Measurements from ENCODE around the gene CISD3.

Gene CISD3, protein sequence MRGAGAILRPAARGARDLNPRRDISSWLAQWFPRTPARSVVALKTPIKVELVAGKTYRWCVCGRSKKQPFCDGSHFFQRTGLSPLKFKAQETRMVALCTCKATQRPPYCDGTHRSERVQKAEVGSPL

DNA sequence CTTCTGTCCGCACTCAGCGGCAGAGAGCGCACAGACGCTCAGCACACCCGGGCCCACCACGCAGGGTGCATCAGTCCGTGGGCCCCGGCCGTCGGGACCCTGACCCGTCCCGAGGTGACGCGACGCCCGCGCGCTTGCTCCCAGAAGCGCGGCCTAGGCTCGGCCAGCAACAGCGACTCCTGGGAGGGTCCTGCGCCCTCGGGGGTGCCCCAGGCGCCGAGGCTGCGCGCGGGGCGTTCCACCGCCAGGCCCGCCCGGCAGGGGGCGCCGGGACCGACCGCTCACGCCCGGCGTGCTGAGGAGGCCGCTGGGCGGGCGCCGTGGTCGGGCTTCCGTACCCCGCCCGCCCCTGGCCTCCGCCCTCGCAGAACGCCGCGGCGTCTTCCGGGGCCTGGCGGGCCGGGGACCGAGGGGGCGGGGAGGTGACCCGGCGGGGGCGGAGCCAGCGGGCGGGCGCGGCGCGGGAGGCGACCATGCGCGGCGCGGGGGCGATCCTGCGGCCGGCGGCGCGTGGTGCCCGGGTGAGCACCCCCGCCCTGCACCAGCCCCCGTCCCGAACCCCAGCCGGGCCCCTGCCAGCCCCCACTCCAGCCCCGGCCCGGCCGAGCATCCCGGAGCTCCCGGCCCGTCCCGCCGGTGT is at the start of gene CISD3:
Gene CISD3, plus strand, starts transcription at position 456 of the 640 bp plus-strand sequence. Its CDS starts 18 bp downstream, at position 474.
- in situ Hi-C loops (cut with MboI; ENCODE audit: low pct_unique_long_range_greater_than_20kb, low sequenced_read_pairs): loop anchor here (10.0 kb wide), 1 partner anchor 55 kb away; the partner anchor contains the start of gene EPOP
- DNase-seq: peak; percentile 80

DNA sequence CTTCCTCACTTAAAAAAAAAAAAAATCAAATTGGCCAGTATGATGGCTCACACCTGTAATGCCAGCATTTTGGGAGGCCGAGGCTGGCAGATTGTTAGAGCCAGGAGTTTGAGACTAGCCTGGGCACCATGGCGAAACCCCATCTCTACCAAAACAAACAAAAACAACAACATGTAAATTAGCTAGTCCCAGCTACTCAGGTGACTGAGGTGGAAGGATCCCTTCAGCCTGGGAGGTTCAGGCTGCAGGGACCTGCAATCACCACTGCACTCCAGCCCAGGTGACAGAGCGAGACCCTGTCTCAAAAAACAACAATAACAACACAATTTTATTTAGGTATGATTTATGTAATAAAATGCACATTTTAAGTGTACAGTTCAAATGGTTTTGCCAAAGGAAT is 49.0 kb upstream of the CISD3 start:
- no peak for DNase-seq
- in situ Hi-C loops (cut with MboI; ENCODE audit: low pct_unique_long_range_greater_than_20kb, low sequenced_read_pairs): no loop called here

DNA sequence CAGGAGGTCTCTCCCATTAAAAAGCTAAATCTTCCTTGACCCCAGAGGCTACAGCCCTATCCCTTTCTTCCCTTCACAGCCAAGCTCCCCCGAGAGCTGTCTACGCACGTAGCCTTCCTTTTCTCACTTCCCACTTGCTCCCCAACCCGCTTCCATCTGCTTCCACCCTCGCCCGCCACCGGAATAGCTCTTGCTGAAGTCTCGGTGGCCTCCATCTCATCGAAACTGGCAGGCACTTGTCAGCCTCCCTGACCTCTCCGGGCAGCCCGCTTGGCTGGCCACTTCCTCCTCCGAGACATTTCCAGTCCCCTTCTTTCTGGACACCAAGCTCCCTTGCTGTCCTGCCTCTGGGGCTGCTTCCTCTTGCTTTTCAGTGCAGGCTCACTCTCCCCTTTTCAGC is 44.6 kb upstream of the CISD3 start:
- no peak for DNase-seq
- in situ Hi-C loops (cut with MboI; ENCODE audit: low pct_unique_long_range_greater_than_20kb, low sequenced_read_pairs): no loop called here

DNA sequence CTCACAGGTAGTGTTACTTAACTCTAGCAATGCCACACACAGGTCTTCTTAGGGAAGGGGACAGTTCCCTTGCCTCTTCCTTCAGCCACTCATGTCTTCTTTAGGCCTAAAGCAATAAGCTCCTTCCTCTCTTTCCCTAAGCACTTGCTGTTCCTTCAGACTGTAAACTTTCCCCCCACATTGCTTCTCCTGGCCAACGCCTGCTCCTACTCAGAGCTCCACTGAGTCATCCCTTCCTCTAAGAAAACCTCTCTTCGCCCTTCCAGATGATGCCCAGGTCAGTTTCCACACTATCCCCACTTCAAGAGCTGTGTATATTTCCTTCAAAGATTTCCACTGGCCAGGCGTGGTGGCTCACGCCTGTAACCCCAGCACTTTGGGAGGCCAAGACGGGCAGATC is 42.9 kb upstream of the CISD3 start:
- DNase-seq: no peak
- in situ Hi-C loops (cut with MboI; ENCODE audit: low pct_unique_long_range_greater_than_20kb, low sequenced_read_pairs): no loop called here

DNA sequence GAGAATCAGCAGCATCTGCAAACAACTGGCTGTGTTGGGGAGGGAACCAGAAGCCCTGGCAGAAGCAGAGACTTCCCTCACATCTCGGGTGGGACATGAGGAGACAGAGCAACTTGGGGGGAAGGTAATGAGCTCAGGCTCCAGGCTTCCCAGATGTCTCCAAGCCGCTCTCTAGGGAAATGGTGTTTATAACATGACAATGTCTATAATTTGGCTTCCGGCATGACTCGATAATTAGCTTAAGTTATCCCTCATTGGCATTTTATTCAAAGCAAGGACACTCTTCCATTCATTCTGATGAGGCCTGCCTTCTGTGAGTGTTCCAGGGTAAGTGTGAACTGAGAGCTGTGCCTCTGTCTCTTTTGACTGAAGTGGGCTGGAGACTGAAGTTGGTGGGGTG is 39.8 kb upstream of the CISD3 start:
- in situ Hi-C loops (cut with MboI; ENCODE audit: low pct_unique_long_range_greater_than_20kb, low sequenced_read_pairs): no loop called here
- DNase-seq: no peak

DNA sequence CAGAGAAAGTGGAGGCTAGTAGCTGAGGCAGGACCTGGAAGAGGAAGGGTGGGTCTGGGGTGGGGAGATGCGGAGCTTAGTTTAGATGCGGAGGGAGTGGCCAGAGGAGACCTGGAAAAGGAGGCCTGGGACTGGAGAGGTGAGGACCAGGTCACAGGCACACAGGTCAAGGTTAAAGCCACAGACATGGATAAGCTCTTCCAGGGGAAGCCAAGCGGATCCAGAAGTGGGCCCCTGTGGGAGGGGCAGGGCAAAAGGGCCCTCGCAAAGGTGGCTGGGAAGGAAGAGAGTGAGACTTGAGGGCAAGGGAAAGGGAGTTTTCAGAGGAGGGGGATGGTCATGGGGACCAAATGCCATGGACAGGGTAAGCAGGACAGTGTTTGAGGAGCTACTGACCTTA is 39.0 kb upstream of the CISD3 start:
- no peak for DNase-seq
- in situ Hi-C loops (cut with MboI; ENCODE audit: low pct_unique_long_range_greater_than_20kb, low sequenced_read_pairs): no loop called here

DNA sequence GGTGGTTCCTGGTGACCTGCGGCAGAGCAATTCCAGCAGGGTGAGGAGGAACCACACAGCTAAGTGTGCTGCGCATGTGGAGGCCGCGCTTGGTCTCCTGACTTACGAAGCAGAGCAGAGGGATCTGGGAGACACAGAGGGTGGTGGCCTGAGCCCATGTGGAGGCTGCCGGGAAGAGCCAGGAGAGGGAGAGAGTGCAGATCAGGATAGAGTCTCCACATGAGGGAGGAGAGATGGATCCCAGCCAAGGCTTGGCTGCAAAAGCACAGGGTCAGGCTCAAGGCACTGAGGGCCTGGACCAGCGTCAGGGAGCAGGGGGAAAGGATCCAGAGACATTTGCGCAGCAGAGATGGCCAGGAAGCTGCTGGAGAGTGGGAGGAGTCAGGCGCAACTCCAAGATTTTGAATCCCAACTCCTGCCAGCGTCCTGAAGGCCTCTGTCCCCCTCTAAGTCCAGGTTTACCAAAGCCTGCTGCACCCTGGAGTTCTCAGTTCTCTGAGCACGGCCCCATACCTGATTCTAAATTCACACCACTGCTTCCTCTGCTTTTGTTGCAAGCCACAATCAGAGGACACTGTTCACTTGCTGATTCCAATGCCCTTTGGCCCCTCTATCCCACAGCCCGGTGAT is 36.3 kb upstream of the CISD3 start:
- in situ Hi-C loops (cut with MboI; ENCODE audit: low pct_unique_long_range_greater_than_20kb, low sequenced_read_pairs): no loop called here
- DNase-seq: no peak

DNA sequence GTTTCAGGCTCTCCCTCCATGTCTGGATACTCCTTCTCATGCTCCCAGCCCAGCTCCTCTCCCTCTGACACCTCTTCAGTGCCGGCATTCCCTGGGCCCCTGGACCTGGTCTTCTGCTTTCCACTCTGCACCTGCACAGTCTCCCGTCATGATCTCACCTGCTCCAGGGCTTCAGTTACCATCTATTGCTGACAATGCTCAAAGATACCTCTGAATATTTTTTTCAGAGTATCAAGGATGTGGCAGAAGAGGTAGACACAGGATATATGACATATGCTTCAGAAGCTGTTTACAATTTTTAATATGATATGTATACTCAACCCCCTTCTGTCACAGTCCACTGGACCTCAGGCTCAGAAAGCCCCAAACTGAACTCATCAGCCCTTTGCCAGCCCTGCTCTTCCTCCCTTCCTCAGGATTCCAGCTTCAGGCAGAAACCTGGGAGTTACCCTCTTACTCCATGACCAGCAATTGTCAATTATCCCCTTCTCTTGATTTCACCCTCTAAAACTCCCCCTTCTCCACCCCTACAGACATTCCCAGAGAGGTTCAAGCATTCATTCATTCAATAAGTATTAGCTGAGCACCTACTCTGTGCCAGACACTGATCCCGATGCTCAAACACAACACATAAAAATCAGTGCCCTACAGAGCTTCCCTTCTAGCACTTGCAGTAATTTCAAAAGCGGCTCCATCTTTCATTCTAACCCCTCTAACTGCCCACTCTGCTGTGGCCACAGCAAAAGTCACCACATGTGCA is 32.9 kb upstream of the CISD3 start:
- in situ Hi-C loops (cut with MboI; ENCODE audit: low pct_unique_long_range_greater_than_20kb, low sequenced_read_pairs): no loop called here
- no peak for DNase-seq

DNA sequence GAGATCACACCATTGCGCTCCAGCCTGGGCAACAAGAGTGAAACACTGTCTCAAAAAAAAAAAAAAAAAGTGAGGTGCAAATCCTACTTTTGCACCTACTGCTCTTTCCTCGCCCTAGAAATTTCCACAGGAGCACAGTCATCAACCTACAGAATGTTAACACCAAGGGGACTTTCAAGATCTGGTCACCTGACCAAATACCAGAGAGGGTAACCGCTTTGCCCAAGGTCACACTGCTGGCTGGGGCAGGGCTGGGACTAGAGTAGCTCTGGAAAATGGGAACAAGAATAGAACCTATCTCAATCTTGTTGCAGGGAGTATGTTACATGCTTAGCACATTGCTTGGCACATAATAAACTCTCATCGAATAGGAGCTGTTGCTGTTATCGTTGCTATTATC is 31.4 kb upstream of the CISD3 start:
- in situ Hi-C loops (cut with MboI; ENCODE audit: low pct_unique_long_range_greater_than_20kb, low sequenced_read_pairs): no loop called here
- no peak for DNase-seq

DNA sequence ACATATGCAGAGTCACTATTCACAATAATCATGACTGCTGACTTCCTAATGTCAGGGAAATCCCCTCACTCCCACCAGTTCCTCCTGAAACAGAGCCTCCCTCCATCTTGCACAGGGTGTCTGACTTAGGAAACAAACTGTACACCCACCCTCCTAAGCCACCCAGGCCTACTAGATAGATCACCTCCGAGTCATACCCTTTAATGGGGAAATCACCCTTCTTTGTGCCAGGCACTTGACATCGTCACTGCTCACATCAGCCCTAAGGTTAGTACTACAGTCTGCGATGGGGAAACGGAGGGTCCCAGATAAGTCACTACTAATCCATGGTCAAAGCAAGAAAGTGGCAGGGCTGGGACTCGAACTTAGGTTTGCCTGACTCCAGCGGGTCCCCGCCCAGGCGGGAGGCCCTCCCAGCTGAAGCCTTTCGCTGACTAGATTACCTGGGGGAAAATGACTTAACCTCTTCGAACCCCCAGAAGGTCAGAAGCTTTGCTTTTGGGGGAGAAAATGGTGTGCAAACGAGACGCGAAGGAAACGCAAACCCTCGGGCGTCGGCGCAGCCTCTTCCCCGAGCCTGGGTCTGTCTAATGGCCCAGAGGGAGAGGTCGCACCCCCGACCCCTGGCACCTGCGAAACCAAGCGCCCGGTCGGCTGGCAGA is 28.5 kb upstream of the CISD3 start:
- DNase-seq: peak; percentile 73
- in situ Hi-C loops (cut with MboI; ENCODE audit: low pct_unique_long_range_greater_than_20kb, low sequenced_read_pairs): no loop called here

DNA sequence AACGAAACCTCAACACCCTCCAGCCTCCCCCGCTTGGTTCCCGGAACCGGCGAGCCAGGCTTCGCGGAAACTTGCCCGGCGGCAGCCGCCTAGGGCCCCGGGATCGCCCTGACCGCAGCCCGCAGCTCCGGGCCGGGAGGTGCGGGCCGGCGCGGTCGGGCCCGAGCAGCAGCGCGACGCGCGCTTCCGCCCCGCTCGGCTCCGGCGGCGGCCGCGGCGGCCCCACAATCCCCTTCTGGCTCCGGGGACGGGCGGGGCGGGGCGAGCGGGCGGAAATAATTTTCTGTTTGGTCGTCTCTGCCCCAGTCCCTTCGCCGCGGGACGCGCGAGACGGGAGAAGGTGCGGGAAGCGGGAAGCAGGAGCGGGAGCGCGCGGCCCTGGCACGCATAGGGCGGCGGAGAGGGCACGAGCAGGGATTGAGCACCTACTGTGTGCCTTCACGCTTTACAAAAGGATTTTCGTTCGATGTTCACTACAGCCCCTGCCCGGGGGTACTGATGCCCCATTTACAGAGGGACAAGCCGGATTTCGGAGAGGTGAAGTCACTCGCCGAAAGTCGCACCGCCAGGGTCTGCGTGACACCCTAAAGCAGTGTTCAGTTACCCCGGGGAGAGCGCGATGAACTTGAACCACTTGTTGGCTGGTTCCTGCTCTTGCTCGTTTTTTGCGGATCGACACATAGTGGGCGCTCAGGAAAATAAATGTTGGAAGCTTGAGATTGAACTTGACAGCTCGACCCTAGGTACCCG is 27.8 kb upstream of the CISD3 start:
- in situ Hi-C loops (cut with MboI; ENCODE audit: low pct_unique_long_range_greater_than_20kb, low sequenced_read_pairs): no loop called here
- DNase-seq: peak; percentile 87

DNA sequence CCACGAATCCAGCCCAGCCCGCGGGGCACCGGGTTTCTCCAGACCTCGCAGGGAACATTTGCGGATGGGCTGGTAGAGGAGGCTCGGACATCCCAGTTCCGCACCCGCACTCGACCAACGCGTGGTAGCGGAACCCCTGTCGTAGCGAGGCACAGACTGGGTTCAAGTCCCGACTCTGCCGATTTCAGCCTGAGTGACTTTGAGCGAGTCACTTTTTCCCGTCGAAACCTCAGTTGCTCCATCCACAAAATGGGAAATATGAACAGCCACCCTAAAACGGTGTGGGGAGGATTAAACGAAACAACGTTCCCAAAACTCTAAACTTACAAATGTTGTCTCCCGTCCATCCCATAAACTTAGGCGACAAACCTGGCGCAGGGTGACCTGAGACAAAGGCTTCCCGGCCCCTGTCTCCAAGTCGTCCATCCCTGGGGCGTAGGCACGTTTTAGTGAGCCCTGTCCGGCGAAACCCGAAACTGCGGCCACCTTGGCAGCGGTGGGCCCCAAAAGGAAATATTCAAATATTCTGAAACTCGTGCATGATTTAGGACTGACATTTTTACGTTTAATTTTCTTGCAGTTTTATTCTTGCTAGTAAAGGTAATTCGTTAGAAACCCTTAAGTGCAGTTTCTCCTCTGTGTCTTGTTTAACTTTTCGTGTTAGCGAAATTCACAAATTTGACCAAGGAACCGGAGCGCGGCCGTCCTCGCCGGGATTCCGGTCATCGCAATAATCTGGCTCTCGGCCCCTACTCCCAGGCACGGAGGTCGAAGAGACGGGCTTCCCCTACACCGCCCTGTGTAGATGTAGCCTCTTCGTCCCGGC is 27.0 kb upstream of the CISD3 start:
- no peak for DNase-seq
- in situ Hi-C loops (cut with MboI; ENCODE audit: low pct_unique_long_range_greater_than_20kb, low sequenced_read_pairs): no loop called here

DNA sequence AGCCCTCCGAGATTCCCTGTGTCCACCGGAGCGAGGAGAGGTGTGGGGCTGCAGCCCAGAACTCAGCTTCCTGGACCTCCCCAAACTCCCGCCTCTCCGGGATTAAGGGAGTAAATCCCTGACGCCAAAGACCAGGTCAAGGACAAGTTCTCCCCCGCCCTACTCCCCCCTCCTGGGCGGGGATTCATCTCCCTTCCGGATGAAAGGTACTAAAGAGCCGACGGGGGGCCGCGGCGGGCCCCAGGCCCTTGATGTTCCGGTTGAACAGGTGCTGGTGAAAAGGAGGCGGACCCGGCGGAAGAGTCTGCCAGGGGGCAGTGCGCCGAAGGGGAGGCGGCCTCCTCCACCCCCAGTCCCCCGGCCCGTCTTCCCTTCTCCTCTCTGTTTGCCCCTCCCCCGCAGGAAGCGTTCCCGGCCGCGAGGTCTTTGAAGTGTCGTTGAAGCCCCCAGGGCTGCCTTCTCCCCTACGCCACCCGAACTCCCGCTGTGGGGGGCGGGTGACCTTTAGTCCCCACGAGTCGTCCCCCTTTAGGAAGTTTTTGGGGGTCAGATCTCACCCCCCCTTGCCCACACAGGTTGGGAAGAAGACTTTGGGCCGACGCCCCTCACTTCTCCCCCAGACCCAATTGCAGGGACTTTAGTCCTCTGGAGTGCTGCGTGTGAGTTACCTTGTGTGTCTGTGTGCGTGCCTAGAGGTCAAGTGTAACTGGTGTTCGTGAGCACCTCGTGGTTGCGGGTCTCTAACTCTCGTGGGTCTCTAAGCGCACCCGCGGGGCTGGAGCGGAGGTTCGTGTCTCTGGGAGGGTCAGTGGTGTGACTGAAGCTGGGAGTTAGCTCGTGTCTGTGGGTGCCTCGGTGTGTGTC is 26.2 kb upstream of the CISD3 start:
- peak; percentile 93 for DNase-seq
- in situ Hi-C loops (cut with MboI; ENCODE audit: low pct_unique_long_range_greater_than_20kb, low sequenced_read_pairs): no loop called here

DNA sequence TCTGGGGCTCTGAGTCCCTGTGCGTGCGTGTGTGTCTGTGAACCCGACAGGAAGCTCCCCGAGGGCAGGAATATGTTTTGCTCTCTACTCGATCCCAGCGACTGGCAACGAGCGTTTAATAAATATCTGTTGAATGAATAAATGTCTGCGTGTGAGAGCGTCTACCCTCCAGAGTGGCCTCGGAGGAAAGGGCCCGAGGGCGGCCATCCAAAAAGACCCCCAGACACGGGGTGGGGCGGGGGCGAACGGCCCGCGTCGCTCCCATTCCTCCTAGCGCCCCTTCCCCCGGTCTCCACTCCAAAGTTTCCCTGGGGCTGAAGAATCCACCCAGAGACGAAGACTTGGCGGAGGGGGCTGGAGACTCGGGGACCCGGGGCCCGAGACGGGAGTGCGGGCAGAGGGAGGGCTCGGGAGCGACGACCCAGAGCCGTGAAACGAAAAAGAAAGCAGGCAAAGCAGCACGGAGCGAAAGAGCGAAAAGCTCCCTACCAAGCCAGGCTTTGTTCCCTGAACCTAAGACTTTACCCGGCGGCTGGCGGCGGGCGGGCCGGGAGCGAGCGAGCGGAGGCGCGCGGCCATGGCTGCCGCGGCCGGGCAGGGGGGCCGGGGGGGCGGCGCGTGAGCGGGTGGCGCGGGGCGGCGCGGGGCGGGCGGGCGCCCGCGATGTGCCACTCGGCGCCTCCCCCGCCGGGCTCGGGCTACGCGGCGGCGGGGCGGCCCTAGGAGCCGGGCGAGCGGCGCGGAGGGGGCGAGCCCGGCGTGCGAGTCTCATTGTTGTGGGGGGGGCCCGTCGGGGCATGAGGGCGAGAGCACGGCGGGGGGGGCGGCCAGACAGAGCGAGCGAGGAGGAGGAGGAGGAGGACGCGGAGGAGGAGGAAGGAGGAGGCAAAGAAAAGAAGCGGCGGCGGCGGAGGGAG is 25.3 kb upstream of the CISD3 start, which contains the start of gene MLLT6:
Gene MLLT6, plus strand, starts transcription at position 668 of the 917 bp plus-strand sequence. CDS start 360 bp downstream, outside the sequence.
- DNase-seq: peak; percentile 68
- in situ Hi-C loops (cut with MboI; ENCODE audit: low pct_unique_long_range_greater_than_20kb, low sequenced_read_pairs): no loop called here

DNA sequence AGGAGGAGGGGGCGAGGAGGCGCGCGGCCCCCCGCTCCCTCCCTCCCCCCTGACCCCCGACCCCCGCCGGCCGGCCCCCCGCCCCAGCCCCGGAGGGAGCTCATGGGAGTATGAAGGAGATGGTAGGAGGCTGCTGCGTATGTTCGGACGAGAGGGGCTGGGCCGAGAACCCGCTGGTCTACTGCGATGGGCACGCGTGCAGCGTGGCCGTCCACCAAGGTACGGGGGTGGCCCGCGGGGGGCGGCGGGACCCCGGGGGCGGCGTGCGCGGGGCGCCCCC is 24.7 kb upstream of the CISD3 start:
- in situ Hi-C loops (cut with MboI; ENCODE audit: low pct_unique_long_range_greater_than_20kb, low sequenced_read_pairs): no loop called here
- DNase-seq: no peak

DNA sequence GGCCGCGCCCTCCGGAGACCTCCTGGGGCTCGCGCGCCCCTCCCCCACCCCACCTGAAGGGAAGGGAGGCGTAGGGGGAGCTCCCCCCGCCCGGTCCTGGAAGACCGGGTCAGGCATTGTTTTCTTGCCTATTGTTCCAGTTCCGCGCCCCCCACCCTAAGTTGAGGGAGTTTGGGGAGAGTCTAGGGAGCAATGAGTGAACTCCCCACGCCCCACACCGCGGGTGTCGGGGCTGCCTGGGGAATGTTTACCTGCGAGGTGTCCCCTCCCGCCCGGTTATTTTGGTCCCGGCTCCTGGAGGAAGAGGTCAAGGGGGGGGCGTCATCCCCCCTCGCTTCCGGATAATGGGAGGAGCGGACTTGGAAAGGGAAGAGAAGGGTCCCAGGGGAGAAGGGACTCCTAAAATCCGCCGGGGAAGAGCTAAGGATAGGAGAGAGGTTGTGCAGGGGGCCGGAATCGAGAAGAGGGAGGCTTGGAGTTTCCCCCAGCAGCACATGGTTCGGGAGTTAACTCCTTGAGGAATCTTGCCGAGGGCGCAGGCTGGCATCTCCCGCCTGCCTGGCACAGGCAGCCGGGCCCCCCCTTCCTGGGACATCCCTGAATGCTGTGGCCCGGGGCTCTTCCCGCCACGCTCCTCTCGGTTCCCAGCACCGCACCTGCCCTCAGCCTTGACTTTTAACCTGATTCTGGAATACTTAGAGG is 24.2 kb upstream of the CISD3 start:
- in situ Hi-C loops (cut with MboI; ENCODE audit: low pct_unique_long_range_greater_than_20kb, low sequenced_read_pairs): no loop called here
- peak; percentile 50 for DNase-seq

Data from KBM-7 (cell line).